ENCODE results near the gene SLK.
A peak's percentile ranks its signal among the peaks of the same experiment; 100 is the strongest.

Gene SLK

DNA sequence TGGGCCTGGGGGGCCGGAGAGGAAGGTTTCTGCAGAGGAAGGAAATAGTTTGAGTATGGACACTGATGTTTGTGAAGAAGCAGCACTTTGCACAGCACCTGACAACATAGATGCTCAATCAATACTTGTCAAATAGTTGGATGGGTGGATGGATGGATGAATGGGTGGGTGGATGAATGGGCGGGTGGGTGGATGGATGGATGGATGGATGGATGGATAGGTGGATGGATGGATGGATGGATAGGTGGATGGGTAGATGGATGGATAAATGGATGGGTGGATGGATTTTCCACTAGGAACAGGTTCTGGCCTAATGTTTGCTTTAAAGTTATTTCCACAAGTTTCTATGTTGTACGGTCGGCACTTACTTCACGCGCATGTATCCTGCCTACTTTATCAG lies 73.4 kb downstream of the SLK start:
- intact Hi-C loops (cut with DNase I) = no loop called here
- peak in 2 of 42 donors; percentile 8 to 27 for DNase-seq

DNA sequence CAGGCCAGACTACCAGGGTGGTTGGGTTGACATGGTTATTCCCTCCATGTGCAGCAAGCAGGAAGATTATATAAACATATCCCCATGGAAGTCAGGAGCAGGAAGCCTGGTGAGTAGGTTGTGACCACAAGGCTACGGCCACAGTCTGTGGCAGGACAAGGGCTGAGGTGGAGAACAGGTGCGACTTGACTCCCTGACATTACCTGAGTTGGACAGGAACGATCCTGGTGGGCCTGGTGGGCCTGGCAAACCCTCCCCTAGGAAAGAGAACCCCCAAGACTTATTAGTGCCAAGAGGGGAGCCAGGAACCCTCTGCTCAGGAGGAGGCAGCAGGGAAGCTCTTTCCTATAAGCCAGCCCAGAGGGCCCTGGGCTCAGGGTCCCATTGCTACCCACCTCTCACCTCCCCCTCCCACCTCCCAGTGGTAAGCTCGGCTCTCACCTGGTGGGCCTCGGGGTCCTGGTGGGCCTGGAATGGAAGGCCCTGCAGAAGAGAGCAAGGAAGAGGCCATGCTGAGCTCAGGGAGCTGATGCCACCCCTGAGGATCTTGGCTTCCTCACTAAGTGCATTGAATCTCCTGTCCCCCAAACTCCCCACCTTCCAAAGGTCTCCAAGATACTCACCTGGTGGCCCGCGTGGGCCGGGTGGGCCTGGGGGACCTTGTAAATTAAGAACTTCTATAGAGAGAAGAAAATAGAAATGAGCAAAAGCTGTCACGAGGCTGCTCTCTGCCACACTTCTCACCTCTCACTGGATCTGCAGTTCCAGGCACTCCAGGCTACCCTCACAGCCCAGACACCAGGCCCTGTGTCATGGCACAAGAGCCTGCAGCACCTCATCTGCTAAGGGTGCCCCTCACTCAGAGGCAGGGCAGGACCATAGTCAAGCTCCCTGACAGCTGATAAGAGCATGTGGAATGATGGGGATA lies 74.2 kb downstream of the SLK start:
- intact Hi-C loops (cut with DNase I) = no loop called here

DNA sequence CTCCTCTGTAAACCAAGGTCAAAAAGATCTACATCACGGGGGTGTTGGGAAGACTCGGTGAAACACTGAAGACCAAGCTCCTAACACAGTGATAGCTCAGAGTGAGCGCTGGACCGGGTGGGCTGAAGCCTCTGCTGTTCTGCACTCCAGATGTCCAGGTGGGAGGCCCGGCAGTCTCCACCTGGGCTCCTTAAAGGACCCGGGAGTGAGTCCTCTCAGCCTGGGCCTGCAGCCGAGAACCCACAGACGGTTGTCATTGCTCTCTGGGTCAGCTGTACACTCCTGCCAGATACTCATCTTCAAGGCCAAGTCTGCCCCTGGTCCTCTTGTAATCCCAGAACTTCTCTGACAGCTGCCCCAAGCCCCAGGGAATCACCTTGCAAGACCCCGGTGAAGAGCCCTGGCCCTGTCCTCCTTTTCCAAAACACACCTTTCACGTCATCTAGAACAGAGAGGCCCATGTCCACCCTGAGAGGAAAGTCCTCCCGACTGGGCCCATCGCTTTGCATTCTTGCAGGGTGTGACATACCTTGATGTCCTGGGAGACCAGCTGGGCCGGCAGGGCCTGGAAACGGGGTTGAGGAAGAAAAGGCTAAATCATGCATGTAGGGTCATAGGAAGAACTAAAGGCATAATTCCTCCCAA lies 75.1 kb downstream of the SLK start:
- intact Hi-C loops (cut with DNase I) = no loop called here
- peak in 1 of 42 donors; percentile 19 for DNase-seq

More for the DNA sequence above, 74.2 kb downstream of the SLK start:
- DNase-seq = peak in 2 of 42 donors; percentile 12 to 15

DNA sequence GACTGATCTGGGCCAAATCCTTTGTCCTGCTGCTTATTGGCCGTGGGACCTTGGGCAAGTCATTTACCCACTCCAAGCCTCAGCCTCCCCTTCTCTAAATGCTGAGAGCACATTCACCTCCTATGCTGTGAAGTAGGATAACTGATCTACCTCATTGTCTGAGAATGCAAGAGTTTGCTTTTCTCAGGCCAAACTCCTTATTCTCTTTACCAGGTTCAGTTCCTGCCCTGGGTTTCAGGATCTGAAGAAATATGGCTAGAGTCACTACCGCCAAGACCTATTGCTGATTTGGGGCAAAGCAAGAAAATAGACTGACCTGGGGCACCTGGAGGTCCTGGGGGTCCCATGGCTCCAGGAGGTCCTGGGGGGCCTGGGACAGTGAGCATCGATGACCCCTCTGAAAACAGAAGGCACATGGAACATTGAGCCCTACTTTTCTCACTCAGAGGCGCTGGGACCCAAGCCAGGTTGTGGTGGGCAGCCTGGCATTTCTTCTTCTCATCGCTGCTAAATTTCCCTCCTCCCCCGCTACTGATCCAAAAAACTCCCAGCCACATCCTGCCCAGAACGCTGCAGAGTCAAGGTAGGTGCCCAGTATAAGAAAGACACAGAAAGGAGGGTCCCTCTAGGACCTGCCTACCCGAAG lies 76.4 kb downstream of the SLK start:
- intact Hi-C loops (cut with DNase I) = no loop called here
- peak in 1 of 42 donors; percentile 12 for DNase-seq

DNA sequence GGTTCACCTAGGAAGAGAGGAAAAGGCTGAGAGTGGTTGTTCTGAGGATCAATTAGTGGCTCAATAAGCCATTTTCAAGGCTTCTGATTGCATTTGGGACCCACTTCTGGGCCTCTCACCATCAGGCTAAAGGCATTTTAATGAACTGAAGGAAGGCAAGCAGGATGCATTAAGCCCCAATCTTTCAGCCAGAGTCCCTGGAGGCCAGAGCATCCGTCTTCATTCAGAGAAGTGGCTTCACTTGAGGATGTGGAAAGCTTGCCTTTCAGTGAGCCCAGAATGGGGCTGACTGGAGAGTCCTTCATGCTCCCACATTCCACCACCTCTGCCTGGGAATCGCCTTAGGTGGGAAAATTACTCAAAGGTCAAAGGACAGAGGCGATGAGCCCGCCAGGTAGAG lies 76.9 kb downstream of the SLK start:
- intact Hi-C loops (cut with DNase I) = no loop called here
- DNase-seq = no peak

DNA sequence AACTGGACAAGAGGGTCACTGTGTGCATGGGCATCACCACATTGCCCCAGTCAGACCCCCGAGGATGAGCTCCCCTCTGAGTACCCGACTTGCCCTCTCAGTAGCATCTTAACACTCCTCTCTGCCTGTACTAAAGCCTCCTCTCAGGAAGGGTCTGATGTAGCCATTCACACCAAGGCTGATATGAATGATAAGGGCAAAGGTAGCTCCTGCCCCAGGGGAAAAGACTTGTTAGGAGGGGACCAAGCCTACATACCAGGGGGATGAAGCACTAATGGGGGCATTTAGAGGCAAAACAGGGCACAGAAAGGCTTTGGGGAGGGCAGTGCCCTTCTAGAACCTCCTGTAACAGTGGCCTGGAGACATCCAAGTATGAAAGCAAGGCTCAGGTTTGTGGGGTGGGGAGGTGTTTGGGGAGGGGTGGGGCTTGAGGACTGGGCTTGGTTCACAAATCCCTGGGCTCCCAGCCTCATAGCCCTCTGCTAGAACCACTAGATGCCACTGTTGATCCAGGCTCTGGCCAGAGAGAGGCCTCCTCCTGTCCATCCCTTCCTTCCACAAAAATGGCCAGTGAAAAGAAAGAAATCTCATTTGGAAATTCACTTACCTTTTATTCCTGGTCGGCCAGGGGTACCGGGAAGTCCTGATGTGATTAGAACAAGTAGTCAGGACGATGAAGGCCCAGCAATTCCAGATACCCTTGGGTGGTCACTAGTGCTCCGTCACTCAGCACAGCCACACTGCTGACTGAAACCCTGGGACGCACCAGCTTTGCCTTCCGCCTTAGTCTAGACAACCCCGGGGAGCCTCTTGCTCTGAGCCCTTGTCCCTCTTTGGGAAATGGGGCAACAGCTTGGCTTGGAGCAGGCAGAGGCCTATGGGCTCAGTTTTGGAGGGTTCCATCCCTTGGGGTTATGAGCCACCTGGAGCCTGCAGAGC lies 78.5 kb downstream of the SLK start:
- intact Hi-C loops (cut with DNase I) = loop anchor here (5.0 kb wide), 2 partner anchors 77 to 162 kb away; partner anchors contain the start of gene SFR1
- DNase-seq = peak; percentile 23 to 89 (median 74)

DNA sequence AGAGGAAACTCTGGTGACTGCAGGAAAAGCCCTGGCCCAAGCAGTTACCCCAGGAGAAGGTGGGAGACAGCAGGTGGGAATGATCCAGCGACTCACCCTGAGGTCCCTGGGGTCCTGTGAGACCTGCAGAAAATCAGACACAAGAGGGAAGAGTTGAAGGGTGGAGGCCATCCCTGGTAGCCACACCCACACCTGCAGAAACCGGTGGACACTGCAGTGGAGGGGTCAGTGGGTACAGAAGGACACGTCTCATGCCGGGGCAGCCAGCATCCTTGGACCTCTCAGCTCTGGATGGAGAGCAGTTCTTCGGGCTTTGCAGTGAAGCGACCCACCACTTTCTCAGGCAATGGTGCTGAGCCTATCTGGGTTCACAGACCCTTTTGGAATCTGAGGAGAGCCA lies 79.7 kb downstream of the SLK start:
- no peak for DNase-seq
- intact Hi-C loops (cut with DNase I) = loop anchor here (5.0 kb wide), 2 partner anchors 76 to 161 kb away; partner anchors contain the start of gene SFR1

DNA sequence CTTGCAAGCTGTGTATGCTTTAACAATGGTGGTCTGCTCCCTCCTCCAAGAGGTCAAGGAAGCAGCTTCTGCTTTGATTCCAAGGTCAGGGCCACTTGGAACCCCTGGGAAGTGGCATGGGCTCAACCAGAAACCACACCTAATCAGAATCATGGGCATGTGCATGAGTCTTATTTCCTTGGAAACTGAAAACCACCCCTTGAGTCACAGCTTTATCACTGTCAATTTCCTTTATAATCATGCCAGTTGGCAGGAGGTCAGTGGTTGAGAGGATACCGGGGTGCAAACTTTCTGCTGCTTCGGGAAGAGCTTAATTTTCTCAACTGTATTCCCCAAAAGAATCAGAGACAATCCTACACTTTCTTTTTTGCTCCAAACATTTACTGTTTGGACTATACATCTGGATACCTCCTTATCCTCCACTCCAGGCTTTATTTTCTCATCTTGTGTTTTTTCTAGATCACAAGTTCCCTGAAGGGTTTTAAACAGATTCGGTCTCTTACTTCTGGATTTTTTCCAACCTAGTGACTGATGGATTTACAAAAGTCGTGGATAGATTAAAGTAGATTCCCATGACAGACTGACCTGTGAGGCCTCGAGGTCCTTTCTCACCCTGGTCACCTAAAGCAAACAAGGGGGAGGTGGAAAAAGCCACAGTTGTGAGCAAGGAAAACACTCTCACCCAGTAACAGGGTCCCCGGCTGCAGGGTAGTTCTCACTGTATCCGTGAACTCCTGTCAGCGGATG lies 82.7 kb downstream of the SLK start:
- DNase-seq = no peak
- intact Hi-C loops (cut with DNase I) = loop anchor here (5.0 kb wide), 2 partner anchors 73 to 158 kb away; partner anchors contain the start of gene SFR1

DNA sequence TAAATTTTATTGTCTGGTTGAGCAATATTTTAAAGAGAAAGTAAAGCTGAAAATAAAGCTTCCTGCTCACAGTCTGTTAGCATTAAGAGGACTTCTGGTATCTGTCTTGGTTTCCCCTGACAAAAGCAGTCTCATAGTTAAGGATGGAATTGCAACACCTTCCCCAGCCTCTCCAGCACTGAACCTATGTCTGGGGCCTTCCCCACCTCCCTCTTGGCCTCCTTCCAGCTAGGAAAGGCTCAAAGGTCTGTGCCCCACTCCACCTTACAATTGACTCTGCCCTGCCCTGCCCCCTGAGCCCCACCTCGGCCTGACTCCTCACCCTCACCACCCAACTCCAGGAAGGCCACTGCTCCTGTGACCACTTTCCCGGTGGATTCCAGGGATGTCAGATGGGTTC lies 85.5 kb downstream of the SLK start:
- intact Hi-C loops (cut with DNase I) = no loop called here
- no peak for DNase-seq

DNA sequence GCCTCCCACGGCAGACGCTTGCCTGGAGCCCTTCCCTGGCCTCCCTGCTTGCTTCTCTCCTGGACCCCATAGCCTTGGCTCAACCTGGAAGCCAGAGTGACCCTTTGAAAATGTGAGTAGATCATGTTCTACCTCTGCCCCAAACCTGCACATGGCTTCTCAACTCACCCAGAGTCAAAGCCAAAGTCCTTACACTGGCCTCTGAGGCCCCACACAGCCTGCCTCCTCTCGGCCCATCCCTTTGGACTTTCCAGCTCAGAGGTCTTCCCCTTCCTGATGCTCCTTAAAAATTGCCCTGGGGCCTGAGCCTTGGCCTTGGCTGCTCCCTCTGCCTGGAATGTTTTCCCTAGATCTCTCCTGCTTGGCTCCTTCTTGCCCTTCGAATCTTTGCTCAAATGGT lies 86.3 kb downstream of the SLK start:
- intact Hi-C loops (cut with DNase I) = no loop called here
- DNase-seq = no peak

DNA sequence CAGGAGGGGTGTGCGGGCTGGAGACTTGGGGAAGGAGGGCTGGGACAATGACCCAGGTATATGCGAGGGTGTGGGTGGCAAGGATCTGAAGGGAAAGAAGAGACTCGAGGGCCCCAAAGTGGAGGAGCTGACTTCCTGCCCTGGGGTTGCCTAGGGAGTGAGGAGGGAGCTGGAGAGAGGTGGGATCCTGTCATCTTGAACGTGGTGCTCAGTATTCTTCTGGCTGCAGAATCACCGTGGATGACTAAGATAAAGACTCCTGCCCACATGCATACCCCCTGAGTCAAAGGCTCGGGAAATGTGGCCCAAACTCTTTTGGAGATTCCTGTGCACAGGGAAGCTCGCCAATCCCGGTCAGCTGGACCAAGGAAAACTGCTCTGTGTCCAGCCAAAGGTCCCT lies 87.5 kb downstream of the SLK start:
- intact Hi-C loops (cut with DNase I) = no loop called here
- no peak for DNase-seq

DNA sequence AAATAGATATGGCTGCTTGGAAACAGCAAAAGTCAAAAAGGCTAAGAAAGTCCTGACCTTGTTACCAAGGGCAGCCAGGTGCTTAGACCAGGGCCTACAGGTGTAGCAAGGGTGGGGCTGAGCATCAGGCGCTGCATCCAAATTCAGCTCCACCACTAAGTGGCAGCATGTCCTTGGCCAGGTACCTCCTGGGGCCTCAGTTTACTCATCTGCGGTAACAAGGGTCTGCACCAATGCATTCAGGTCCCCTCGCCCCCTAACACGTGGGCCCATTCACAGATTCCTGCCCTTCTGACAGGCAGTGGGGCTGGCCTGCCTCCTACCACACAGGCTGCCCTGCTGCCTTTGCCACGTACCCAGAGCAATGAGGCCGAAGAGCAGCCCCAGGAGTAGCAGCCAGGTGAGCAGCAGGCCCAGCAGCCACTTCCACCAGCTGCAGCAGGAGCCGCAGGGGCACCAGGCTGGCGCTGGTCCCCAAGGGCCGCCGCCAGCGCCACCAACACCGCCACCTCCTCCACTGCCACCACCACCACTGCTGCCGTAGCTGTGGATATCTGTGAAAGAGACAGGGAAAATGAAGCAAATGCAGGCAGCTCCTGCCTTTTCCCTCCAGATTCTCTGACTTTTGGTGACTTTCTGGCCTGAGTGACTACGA lies 89.8 kb downstream of the SLK start:
- intact Hi-C loops (cut with DNase I) = no loop called here
- DNase-seq = no peak

DNA sequence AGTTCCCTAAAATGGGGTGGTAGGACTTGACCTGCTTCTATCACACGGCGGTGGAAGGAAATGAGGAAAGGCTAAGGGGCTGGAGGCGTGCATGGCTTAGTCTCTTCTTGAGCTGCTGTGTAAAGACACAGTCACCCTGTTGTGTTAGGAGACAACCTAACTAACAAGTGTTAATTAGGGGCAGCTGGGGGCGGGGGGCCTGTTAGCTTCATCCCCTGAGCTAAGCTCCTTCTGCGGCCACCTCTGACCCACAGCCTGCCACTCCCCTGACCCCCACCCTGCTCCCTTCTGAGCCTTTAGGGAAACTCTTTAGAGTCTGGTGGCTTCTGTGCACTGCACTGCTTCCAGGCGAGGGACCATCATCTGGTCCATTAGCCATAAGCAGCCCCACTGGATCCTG lies 90.8 kb downstream of the SLK start:
- intact Hi-C loops (cut with DNase I) = no loop called here
- DNase-seq = no peak

DNA sequence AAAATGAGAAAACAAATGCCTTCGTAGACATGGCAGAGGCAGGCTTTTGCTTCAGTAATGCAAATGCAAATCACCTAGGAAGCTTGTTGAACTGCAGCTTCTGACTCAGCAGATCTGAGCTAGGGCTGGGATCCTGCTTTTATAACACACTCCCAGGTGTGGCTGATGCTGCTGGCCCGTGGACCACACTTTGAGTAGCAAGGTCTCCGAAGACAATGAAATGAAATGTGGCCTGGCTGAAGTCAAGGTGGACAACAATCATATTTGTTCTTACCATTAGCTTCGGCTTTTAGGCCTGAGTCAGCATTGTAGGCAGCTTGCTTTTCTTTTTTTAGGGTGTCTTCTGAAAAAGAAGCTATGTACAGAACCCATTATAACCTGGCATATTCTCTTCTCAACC lies 92.4 kb downstream of the SLK start:
- DNase-seq = peak in 17 of 42 donors; percentile 14 to 69 (median 46)
- intact Hi-C loops (cut with DNase I) = no loop called here

DNA sequence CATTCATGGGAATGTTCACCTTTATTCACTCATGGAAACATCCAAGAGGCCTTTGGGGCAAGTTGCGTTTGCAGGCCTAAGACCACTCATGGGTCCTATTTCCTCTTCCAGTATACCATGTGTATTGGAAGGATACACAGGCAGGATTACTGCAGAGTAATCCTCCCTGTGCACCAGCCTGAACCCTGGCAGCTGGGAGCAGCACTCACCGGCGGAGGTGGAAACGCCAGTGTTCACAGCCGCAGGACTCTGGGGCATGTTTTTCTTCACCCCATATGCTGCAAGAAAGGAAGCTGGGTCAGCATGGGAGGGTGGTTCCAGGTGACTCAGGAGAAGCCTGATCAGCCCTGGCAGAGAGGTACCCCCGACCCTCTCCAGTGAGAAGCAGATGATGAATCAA lies 94.3 kb downstream of the SLK start:
- intact Hi-C loops (cut with DNase I) = no loop called here
- DNase-seq = no peak

DNA sequence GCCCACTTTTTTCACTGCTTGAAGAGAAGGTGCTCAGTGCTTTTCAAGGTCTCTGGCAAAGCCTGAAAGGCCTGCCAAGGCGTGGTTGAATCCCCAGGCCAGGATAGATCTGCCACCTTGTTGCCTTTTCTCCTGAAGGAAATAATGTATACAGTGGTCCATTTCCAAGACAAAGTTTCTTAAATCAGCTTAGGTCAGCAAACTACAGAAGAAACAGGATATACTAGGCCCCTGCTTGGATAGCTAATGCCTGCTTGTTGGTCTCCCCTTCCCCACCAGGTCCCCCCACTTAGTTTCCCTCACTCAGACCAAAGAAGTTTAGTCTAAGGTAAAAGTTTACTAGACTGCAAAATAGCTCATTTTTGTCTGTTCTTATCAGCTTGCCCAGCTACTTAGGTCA lies 98.8 kb downstream of the SLK start:
- intact Hi-C loops (cut with DNase I) = no loop called here
- DNase-seq = no peak

DNA sequence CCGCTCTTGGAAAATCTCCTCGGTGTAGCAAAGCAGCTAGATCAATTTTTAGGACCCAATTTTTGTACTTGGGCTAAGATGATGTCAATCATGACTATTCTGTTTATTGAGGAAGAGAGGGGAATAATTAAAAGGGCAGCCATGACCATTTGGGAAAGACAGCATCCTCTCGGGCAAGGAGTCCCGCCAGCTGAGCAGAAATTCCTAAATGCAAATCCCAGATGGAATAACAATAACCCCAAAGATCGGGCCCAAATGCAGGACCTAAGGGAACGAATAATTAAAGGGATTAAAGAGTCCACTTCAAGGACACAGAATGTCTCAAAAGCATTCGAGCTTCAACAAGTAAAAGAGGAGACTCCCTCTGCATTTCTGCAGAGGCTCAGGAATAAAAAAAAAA lies 100.0 kb downstream of the SLK start:
- no peak for DNase-seq
- intact Hi-C loops (cut with DNase I) = no loop called here

DNA sequence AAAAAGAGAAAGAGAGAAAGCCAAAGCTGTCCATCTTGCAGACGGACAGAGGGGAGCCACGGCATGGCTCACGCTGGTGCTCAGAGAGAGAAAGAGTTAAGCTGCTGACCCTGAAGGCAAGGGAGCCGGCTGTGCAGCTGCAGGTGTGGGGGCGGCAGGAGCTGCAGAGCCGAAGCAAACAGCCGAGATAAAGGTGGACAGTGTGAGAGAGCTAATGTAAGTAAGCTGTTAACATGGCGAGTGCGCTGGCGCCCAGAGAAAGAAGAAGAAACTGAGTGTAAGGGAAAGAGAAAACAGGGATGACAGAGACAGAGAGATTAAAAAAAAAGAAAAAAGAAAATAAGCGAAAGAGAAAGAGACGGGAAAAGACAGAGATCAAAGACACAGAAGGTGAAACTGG lies 100.6 kb downstream of the SLK start:
- intact Hi-C loops (cut with DNase I) = no loop called here
- no peak for DNase-seq
